Spleen (tissue), 7 donors: Measurements from ENCODE around the gene EFCAB12.

Experiments used
- CTCF ChIP-seq, 11 experiments: fragments of 200-600 bp in 7 of 11; fragments of 450-650 bp in 4 of 11; sonication (generic) in 4 of 11; IDR thresholded peaks in 8 of 11; conservative IDR thresholded peaks in 3 of 11; 1 replicate in 7 of 11; 2 replicates in 4 of 11; pipeline versions ENCODE4 v1.4.0 to v1.8.0; 2016 to 2021; ENCODE audit warnings: antibody characterized with exemption in 11 of 11, inconsistent platforms in 4 of 11, mild to moderate bottlenecking in 1 of 11
- POLR2A ChIP-seq, 3 donors: fragments of 450-650 bp; IDR thresholded peaks; one replicate each; pipeline ENCODE4 v1.5.1; 2017; ENCODE audit warnings: antibody characterized with exemption in 3 of 3, mild to moderate bottlenecking in 1 of 3
- POLR2AphosphoS5 ChIP-seq, 3 donors: sonication (generic); formaldehyde crosslinking; IDR thresholded peaks; one replicate each; pipeline ENCODE4 v1.5.1; 2017; ENCODE audit warnings: antibody characterized with exemption in 3 of 3
- donor health status: DM: no; HTN: no; CAD: no; lungs with moderate emphysema.
- donor health status: DM: no; HTN: no; CAD: no.
- donor health status: DM: no; HTN: no; CAD: no.

- no peak for TF ChIP-seq CTCF (IDR thresholded peaks at IDR 0.05 in 8 of 11, conservative IDR thresholded peaks at IDR 0.05 in 3 of 11)
- no peak for TF ChIP-seq POLR2AphosphoS5 (IDR thresholded peaks at IDR 0.05)
- no peak for TF ChIP-seq POLR2A (IDR thresholded peaks at IDR 0.05)
Measured at GRCh38 chr3:129429080-129429451, 630 bp upstream of the EFCAB12 start.
